ENCODE measurements around the gene SART3. TPM values are rescaled to one million over a fixed set of nuclear protein-coding genes. Genes with fewer than 3 reads are reported as not detected.
A peak's percentile ranks its signal among the peaks of the same experiment; 100 is the strongest.
"Not testable (repeated sequence)": the region's sequence is repeated elsewhere in the genome, so short reads cannot be mapped to it uniquely, and the experiment has no call there.

SART3 gene
- total RNA-seq, 2 experiments from 2014 or later, result 78.7 to 80.9 TPM

DNA sequence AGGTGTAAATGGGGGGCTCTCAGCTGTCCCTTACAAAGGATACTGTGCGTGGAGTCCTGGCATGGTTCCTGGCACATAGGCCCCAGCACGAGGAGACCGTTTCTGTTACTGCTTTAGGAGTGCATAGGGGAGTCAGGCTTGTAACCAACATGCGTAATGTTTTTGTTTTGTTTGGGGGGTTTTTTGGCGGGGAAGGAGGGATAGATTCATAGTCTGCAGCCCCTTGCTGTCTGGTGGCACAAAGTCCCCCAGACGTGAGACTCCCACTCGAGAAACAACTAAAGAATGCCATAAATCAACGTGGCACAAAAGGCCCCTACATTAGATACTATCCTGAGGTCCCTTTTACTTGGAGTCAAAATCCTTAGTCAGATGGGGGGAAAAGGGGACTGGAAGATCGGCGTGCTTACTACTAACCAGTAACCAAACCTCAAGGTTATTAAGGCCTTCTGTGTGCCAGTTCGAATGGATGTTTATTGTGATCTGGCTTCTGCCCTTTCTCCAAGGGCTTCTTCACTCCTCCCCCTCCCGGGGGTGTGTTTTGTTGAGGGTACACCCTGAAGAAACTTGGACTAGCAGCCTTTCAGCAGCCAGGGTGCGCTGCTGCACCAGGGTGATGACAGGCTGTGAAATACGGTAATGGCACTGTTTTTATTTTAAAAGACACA lies 2.3 kb upstream of the SART3 start:
- Mint-ChIP-seq H3K9me3 (no peaks in the 10 kb centered on the region), H3K4me1 (peaks cover 55% of the 10 kb centered on the region), H3K27ac (peak overlapping the region; percentile 88), H3K4me3 (peak overlapping the region; percentile 100), H3K36me3 (peaks cover 39% of the 10 kb centered on the region), H3K27me3 (no peaks in the 10 kb centered on the region)
- peak; percentile 86 for DNase-seq

GRCh38 chr12:108562348-108563135 lies 1.6 kb upstream of the SART3 start, which contains the start of gene ISCU:
Gene ISCU (plus strand): TSS chr12:108562596. CDS start chr12:108562623, 27 bp downstream.
- Mint-ChIP-seq H3K4me1 (peaks cover 52% of the 10 kb centered on the region), H3K27ac (peak within 1 kb of the TSS; percentile 100), H3K27me3 (no peaks in the 10 kb centered on the region), H3K4me3 (peak within 1 kb of the TSS; percentile 100), H3K9me3 (no peaks in the 10 kb centered on the region), H3K36me3 (peaks cover 34% of the 10 kb centered on the region)
- peak; percentile 100 for DNase-seq

GRCh38 chr12:108561852-108562347 lies 927 bp upstream of the SART3 start:
- H3K27me3 Mint-ChIP-seq, result no peaks in the 10 kb centered on the region
- peak overlapping the region; percentile 100 for H3K27ac Mint-ChIP-seq
- DNase-seq, result no peak
- H3K36me3 Mint-ChIP-seq, result peaks cover 31% of the 10 kb centered on the region
- peaks cover 49% of the 10 kb centered on the region for H3K4me1 Mint-ChIP-seq
- peak overlapping the region; percentile 100 for H3K4me3 Mint-ChIP-seq
- no peaks in the 10 kb centered on the region for H3K9me3 Mint-ChIP-seq

DNA sequence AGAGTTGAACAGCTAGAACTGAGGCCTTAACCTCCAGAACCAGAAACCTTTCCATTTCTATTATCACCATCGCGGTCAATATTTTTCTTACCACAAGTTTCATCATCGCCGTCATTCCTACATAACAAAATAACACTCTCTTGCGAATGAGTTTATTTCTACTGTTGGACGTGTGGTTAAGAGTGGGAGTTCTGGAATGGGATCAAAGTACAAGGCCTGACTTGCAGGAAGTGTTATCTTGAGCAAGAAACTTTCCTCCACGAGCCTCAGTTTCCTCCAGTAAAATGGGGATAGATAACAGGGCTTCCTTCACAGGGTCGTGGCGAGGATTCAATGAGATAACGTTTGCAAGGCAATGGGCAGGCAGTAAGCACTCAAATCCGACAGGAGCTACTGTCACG lies 652 bp downstream of the SART3 start:
- Mint-ChIP-seq H3K4me1 (peaks cover 49% of the 10 kb centered on the region), H3K36me3 (peaks cover 24% of the 10 kb centered on the region)

DNA sequence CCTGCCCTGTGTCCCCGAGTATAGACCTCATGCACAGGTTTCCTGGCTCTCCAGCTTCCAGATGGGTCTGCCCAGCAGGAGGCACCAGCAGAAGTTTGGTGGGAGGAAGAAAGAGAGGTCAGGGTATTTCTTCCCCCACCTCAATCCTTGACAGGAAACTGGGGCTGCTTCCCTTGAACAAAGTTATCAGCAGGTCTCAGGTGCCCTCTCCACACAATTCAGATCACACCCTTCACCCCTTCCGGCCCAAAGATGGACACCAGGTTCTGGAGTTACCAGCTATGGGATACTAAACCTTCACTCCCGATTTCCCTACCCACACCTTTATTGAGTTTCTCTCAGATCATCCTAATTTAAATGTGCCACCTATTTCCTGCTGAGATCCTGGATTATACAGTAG lies 1.2 kb downstream of the SART3 start:
- DNase-seq, result no peak
- H3K4me1 Mint-ChIP-seq, result peaks cover 53% of the 10 kb centered on the region

More for the DNA sequence above, 652 bp downstream of the SART3 start:
- peak overlapping the region; percentile 100 for H3K4me3 Mint-ChIP-seq
- no peaks in the 10 kb centered on the region for H3K27me3 Mint-ChIP-seq
- H3K9me3 Mint-ChIP-seq, result no peaks in the 10 kb centered on the region
- no peak for DNase-seq
- H3K27ac Mint-ChIP-seq, result peak overlapping the region; percentile 100

DNA sequence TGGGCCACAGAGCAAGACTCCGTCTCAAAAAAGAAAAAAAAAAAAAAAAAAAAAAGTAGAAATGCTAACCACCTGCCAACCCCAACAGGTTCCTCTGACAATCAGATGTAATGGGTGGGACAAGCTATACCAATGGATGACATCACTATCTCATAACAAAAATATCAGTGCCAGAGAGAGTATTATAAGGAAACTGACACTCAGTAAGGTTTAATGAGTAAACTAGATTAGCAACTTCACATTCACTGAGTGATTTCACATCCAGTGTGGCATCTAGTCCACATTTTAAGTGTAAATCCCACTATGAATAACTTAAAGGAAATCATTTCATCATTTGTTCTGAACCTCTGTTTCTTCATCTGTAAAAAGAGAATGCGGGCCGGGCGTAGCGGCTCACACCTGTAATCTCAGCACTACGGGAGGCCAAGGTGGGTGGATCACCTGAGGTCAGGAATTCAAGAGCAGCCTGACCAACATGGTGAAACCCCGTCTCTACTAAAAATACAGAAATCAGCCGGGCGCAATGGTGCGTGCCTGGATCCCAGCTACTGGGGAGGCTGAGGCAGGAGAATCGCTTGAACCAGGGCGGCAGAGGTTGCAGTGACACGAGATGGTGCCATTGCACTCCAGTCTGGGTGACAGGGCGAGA lies 1.8 kb downstream of the SART3 start:
- Mint-ChIP-seq H3K36me3 (peaks cover 16% of the 10 kb centered on the region), H3K27me3 (no peaks in the 10 kb centered on the region), H3K27ac (peak overlapping the region; percentile 100), H3K4me3 (peak overlapping the region; percentile 100), H3K4me1 (peaks cover 55% of the 10 kb centered on the region), H3K9me3 (no peaks in the 10 kb centered on the region)
- DNase-seq, result no peak

More for the DNA sequence above, 1.2 kb downstream of the SART3 start:
- Mint-ChIP-seq H3K36me3 (peaks cover 22% of the 10 kb centered on the region), H3K4me3 (peak overlapping the region; percentile 100), H3K9me3 (no peaks in the 10 kb centered on the region), H3K27me3 (no peaks in the 10 kb centered on the region), H3K27ac (peak overlapping the region; percentile 100)

DNA sequence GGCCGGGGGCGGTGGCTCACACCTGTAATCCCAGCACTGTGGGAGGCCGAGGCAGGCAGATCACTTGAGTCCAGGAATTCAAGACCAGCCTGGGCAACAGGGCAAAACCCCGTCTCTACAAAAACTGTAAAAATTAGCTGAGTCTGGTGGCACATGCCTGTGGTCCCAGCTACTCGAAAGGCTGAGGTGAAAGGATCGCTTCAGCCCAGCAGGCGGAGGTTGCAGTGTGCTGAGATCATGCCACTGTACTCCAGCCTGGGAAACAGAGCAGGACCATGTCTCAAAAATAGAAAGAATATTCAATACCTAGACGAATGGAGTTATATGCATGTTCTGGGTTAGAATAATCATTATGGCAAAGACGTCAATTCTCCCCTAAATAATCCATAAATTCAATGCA lies 5.6 kb downstream of the SART3 start:
- not testable (repeated sequence) for H3K4me3 Mint-ChIP-seq, H3K27ac Mint-ChIP-seq, DNase-seq, H3K27me3 Mint-ChIP-seq, H3K9me3 Mint-ChIP-seq
- H3K4me1 Mint-ChIP-seq, result peaks cover 73% of the 10 kb centered on the region
- H3K36me3 Mint-ChIP-seq, result peaks cover 20% of the 10 kb centered on the region

DNA sequence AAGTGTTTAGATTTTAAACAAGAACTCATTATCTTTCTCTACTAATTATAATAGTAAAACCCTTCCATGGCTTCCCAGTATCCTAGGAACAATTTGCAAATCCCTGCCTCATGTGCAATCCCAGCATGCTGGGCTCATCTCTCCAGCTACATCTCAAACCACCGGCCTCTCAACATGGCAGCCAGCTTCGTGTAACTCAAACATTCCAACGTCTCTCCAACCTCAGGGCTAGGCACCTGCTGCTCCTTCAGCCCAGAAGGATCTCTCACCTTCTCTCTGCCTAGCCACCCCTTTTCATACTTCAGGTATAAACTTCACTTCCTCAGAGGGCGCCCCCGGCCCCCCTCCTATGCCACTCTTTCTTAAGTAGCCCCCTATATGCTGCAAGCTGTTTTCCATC lies 7.2 kb downstream of the SART3 start:
- Mint-ChIP-seq H3K9me3 (no peaks in the 10 kb centered on the region), H3K4me3 (no peak overlapping the region), H3K27ac (no peak overlapping the region), H3K27me3 (no peaks in the 10 kb centered on the region), H3K36me3 (peaks cover 11% of the 10 kb centered on the region), H3K4me1 (peaks cover 73% of the 10 kb centered on the region)
- no peak for DNase-seq

GRCh38 chr12:108551535-108551934 lies 9.4 kb downstream of the SART3 start:
- DNase-seq, result no peak
- no peaks in the 10 kb centered on the region for H3K9me3 Mint-ChIP-seq
- no peaks in the 10 kb centered on the region for H3K27me3 Mint-ChIP-seq
- H3K36me3 Mint-ChIP-seq, result peaks cover 16% of the 10 kb centered on the region
- H3K27ac Mint-ChIP-seq, result peak overlapping the region; percentile 52
- peaks cover 58% of the 10 kb centered on the region for H3K4me1 Mint-ChIP-seq
- peak overlapping the region; percentile 35 for H3K4me3 Mint-ChIP-seq

GRCh38 chr12:108548954-108549521 lies 11.9 kb downstream of the SART3 start:
- DNase-seq, result no peak
- H3K4me1 Mint-ChIP-seq, result peaks cover 42% of the 10 kb centered on the region
- no peaks in the 10 kb centered on the region for H3K9me3 Mint-ChIP-seq
- H3K27me3 Mint-ChIP-seq, result no peaks in the 10 kb centered on the region
- peaks cover 22% of the 10 kb centered on the region for H3K36me3 Mint-ChIP-seq
- H3K4me3 Mint-ChIP-seq, result no peak overlapping the region
- H3K27ac Mint-ChIP-seq, result peak overlapping the region; percentile 29

GRCh38 chr12:108547686-108548085 lies 13.3 kb downstream of the SART3 start:
- peaks cover 35% of the 10 kb centered on the region for H3K4me1 Mint-ChIP-seq
- no peak overlapping the region for H3K4me3 Mint-ChIP-seq
- no peaks in the 10 kb centered on the region for H3K27me3 Mint-ChIP-seq
- peaks cover 23% of the 10 kb centered on the region for H3K36me3 Mint-ChIP-seq
- no peak overlapping the region for H3K27ac Mint-ChIP-seq
- no peak for DNase-seq
- no peaks in the 10 kb centered on the region for H3K9me3 Mint-ChIP-seq

- peaks cover 19% of the 10 kb centered on the region for H3K4me1 Mint-ChIP-seq
- H3K9me3 Mint-ChIP-seq, result no peaks in the 10 kb centered on the region
- H3K4me3 Mint-ChIP-seq, result no peak overlapping the region
- H3K27ac Mint-ChIP-seq, result no peak overlapping the region
- H3K36me3 Mint-ChIP-seq, result peaks cover 26% of the 10 kb centered on the region
- DNase-seq, result no peak
- H3K27me3 Mint-ChIP-seq, result no peaks in the 10 kb centered on the region
Observed at GRCh38 chr12:108543652-108544051, 17.3 kb downstream of the SART3 start.

- Mint-ChIP-seq H3K9me3 (no peaks in the 10 kb centered on the region), H3K4me1 (peaks cover 20% of the 10 kb centered on the region), H3K27ac (no peak overlapping the region)
Observed at GRCh38 chr12:108542320-108542719, 18.7 kb downstream of the SART3 start.

DNA sequence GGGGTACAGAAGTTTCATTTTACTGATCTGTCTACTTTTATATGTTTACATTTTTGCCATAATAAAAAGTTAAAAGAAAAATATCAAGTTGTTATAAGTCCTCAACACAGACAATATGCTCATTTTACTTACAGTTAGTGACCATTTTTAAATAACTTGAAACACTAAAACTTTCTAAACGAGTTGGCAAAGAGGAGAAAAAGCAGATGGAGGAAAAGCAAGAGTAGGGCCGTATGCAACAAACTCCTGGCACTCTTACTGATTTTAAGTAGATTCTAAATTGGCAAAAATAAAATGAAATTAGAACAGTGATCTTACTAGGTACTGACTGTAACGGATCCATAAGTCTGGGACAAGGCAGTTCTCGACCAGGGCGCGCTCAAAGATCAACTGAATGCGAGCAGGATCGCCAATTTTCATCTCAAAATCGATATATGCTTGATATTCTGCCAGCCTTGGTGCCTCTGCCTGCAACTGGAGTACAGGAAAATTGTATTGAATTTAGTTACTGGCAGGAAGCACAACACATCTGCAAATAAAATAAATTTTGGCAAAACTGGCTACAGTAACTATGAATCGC lies 22.3 kb downstream of the SART3 start:
- no peaks in the 10 kb centered on the region for H3K27me3 Mint-ChIP-seq
- no peaks in the 10 kb centered on the region for H3K9me3 Mint-ChIP-seq
- no peak for DNase-seq
- H3K27ac Mint-ChIP-seq, result no peak overlapping the region
- no peak overlapping the region for H3K4me3 Mint-ChIP-seq
- H3K4me1 Mint-ChIP-seq, result peaks cover 20% of the 10 kb centered on the region
- peaks cover 37% of the 10 kb centered on the region for H3K36me3 Mint-ChIP-seq

More at GRCh38 chr12:108542320-108542719, 18.7 kb downstream of the SART3 start:
- no peaks in the 10 kb centered on the region for H3K27me3 Mint-ChIP-seq
- H3K4me3 Mint-ChIP-seq, result no peak overlapping the region
- H3K36me3 Mint-ChIP-seq, result peaks cover 30% of the 10 kb centered on the region
- no peak for DNase-seq
